CD4-positive, alpha-beta T cell treated with Interleukin-4 for 4 hours (primary cell): ENCODE results near the gene DMRTA2.
"Not testable (repeated sequence)": the region's sequence is repeated elsewhere in the genome, so short reads cannot be mapped to it uniquely, and the experiment has no call there.

Experiments
- DNase-seq: peaks from one replicate; pipeline ENCODE4 v3.0.0-alpha.2; 2020

Gene DMRTA2

GRCh38 chr1:50423670-50424000, 392 bp upstream of the DMRTA2 start:
- DNase-seq: no peak

GRCh38 chr1:50422675-50422945, 633 bp downstream of the DMRTA2 start:
- no peak for DNase-seq

- no peak for DNase-seq
Observed at GRCh38 chr1:50421768-50422674, 1.2 kb downstream of the DMRTA2 start.

GRCh38 chr1:50421366-50421748, 1.9 kb downstream of the DMRTA2 start:
- no peak for DNase-seq

- DNase-seq: no peak
Observed at GRCh38 chr1:50420689-50421365, 2.4 kb downstream of the DMRTA2 start.

GRCh38 chr1:50419907-50420677, 3.2 kb downstream of the DMRTA2 start:
- DNase-seq: no peak

- no peak for DNase-seq
Observed at GRCh38 chr1:50419192-50419906, 3.9 kb downstream of the DMRTA2 start.

- no peak for DNase-seq
Observed at GRCh38 chr1:50418600-50419109, 4.6 kb downstream of the DMRTA2 start.

- DNase-seq: no peak
Observed at GRCh38 chr1:50417946-50418599, 5.2 kb downstream of the DMRTA2 start.

- no peak for DNase-seq
Observed at GRCh38 chr1:50417507-50417906, 5.7 kb downstream of the DMRTA2 start.

GRCh38 chr1:50416553-50417453, 6.4 kb downstream of the DMRTA2 start:
- DNase-seq: no peak

- no peak for DNase-seq
Observed at GRCh38 chr1:50416150-50416527, 7.1 kb downstream of the DMRTA2 start.

- DNase-seq: no peak
Observed at GRCh38 chr1:50415235-50416149, 7.8 kb downstream of the DMRTA2 start.

- no peak for DNase-seq
Observed at GRCh38 chr1:50414853-50415234, 8.4 kb downstream of the DMRTA2 start.

GRCh38 chr1:50412813-50413476, 10.3 kb downstream of the DMRTA2 start:
- DNase-seq: no peak

- no peak for DNase-seq
Observed at GRCh38 chr1:50405814-50406213, 17.4 kb downstream of the DMRTA2 start.

- DNase-seq: no peak
Observed at GRCh38 chr1:50393522-50394120, 29.6 kb downstream of the DMRTA2 start.

- not testable (repeated sequence) for DNase-seq
Observed at GRCh38 chr1:50381551-50381950, 41.7 kb downstream of the DMRTA2 start.

GRCh38 chr1:50378770-50379169, 44.5 kb downstream of the DMRTA2 start:
- no peak for DNase-seq
